SH-SY5Y (cell line): ENCODE results near the gene RYR3.

ENCODE experiments used
- GATA2 ChIP-seq: IDR thresholded peaks from 2 replicates; pipeline ENCODE4 v1.6.1; 2011; ENCODE audit warnings: mild to moderate bottlenecking, low read depth, low read length
- GATA3 ChIP-seq: IDR thresholded peaks from 2 replicates; pipeline ENCODE4 v1.6.1; 2011; ENCODE audit warnings: low read depth, mild to moderate bottlenecking, low read length, moderate library complexity

DNA sequence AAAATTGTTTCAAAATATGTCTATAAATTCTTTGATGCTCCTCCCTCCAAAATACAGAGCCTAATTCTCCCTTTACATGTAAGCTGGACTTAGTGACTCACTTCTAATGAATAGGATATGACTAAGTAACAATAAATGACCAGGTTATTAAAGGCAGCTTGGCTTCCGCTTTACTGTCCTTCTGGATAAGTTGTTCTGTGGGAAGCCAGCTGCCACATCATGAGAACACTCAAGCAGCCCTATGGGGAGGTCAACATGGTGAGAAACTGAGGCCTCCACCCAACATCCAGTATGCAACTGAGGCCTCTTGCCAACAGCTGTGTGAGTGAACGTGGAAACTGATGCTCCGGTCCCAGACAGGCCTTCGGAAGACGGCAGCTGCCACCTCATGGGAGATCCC, 410.2 kb downstream of the RYR3 start:
- TF ChIP-seq GATA2 (no peak), GATA3 (no peak)
